GM23248 (cell line): ENCODE data around the gene PTGR3. TPM values are rescaled to one million over a fixed set of nuclear protein-coding genes. Genes with fewer than 3 reads are reported as not detected.

Source experiments
- DNase-seq: peaks from one replicate; pipeline ENCODE4 v3.0.0-alpha.2; 2015
- H2AFZ ChIP-seq: fragments of 200-600 bp; sonication (generic); 2 replicates; pipeline ENCODE4 v1.6.1; 2016; ENCODE audit warnings: antibody characterized with exemption
- H3F3A ChIP-seq: fragments of 200-600 bp; sonication (generic); 2 replicates; pipeline ENCODE4 v1.6.1; 2016; ENCODE audit warnings: mild to moderate bottlenecking, antibody characterized with exemption, mixed run types; ENCODE audit not compliant: insufficient read depth
- H3K27ac ChIP-seq: fragments of 200-600 bp; sonication (generic); 2 replicates; pipeline ENCODE4 v1.5.1; 2016; ENCODE audit warnings: mild to moderate bottlenecking
- H3K27me3 ChIP-seq: fragments of 200-600 bp; sonication (generic); replicated peaks from 2 replicates; pipeline ENCODE4 v1.6.1; 2016; ENCODE audit warnings: mild to moderate bottlenecking; ENCODE audit not compliant: insufficient read depth
- H3K36me3 ChIP-seq: fragments of 200-600 bp; sonication (generic); 2 replicates; pipeline ENCODE4 v1.6.1; 2016; ENCODE audit warnings: low read depth, mild to moderate bottlenecking
- H3K4me1 ChIP-seq: fragments of 200-600 bp; sonication (generic); 2 replicates; pipeline ENCODE4 v1.6.1; 2016; ENCODE audit warnings: mild to moderate bottlenecking; ENCODE audit not compliant: insufficient read depth
- H3K4me2 ChIP-seq: fragments of 200-600 bp; sonication (generic); one replicate; pipeline ENCODE4 v1.6.1; 2016; ENCODE audit warnings: mild to moderate bottlenecking; ENCODE audit not compliant: unreplicated experiment
- H3K4me3 ChIP-seq: fragments of 200-600 bp; sonication (generic); 2 replicates; pipeline ENCODE4 v1.5.1; 2016; ENCODE audit warnings: mild to moderate bottlenecking
- H3K79me2 ChIP-seq: fragments of 200-600 bp; sonication (generic); 2 replicates; pipeline ENCODE4 v1.6.1; 2016; ENCODE audit warnings: mild to moderate bottlenecking; ENCODE audit not compliant: insufficient read depth
- H3K9ac ChIP-seq: fragments of 200-600 bp; sonication (generic); 2 replicates; pipeline ENCODE4 v1.6.1; 2016; ENCODE audit warnings: mild to moderate bottlenecking
- H3K9me2 ChIP-seq: fragments of 200-600 bp; sonication (generic); 2 replicates; pipeline ENCODE4 v1.6.1; 2016; ENCODE audit warnings: mixed run types, mild to moderate bottlenecking, moderate library complexity; ENCODE audit not compliant: insufficient read depth
- H3K9me3 ChIP-seq: fragments of 200-600 bp; sonication (generic); one replicate; pipeline ENCODE4 v1.6.1; 2017; ENCODE audit warnings: low read depth
- H4K20me1 ChIP-seq: fragments of 200-600 bp; sonication (generic); 2 replicates; pipeline ENCODE4 v1.6.0; 2016; ENCODE audit not compliant: insufficient read depth
- EZH2 ChIP-seq: fragments of 200-600 bp; sonication (generic); IDR thresholded peaks from 2 replicates; pipeline ENCODE4 v1.6.1; 2018; ENCODE audit warnings: antibody characterized with exemption, mild to moderate bottlenecking; ENCODE audit not compliant: insufficient read depth, poor library complexity, severe bottlenecking
- EZH2phosphoT487 ChIP-seq: fragments of 200-600 bp; sonication (generic); IDR thresholded peaks from 2 replicates; pipeline ENCODE4 v1.6.1; 2018; ENCODE audit warnings: antibody characterized with exemption, moderate library complexity, mild to moderate bottlenecking, low read depth; ENCODE audit not compliant: insufficient read depth
- WGBS, 2 experiments: methylation state at CpG; one replicate each; pipeline ENCODE4 v1.1.6; 2015 to 2017; ENCODE audit warnings: low lambda C conversion rate in 2 of 2, low coverage in 1 of 2; ENCODE audit errors: missing lambda C conversion rate in 2 of 2; 5-methylcytosine and 5-hydroxymethylcytosine counted together
- in situ Hi-C: fragments of 300-500 bp; cut with MboI; formaldehyde crosslinking; loops from 2 replicates; pipeline ENCODE4 v1.15.0; 2020
- polyA plus RNA-seq: library from polyadenylated mRNA; unstranded; fragments of >200 nt; fragmentation: Nextera tagmentation; extraction: Ambion mirVana; gene quantifications from 2 replicates; pipeline ENCODE4 v1.2.1, GENCODE V29; 2016
- total RNA-seq: library from RNA; depleted of rRNA; stranded (reverse); fragments of >200 nt; shearing (Covaris generic); gene quantifications from 2 replicates; pipeline ENCODE4 v1.2.3, GENCODE V29; 2014

Gene PTGR3
- total and polyA plus RNA-seq, 2 experiments from 2014 or later: 10.2 to 21.3 TPM

GRCh38 chr18:75214766-75215510 is 6.0 kb upstream of the PTGR3 start:
- Histone ChIP-seq H3K4me1 (peaks cover 26% of the 10 kb centered on the region), H3K36me3 (no peaks in the 10 kb centered on the region), H3K9me2 (no peaks in the 10 kb centered on the region), H3K27ac (no peak overlapping the region), H3K4me3 (no peak overlapping the region), H3K27me3 (no peaks in the 10 kb centered on the region), H3K79me2 (peaks cover 80% of the 10 kb centered on the region), H2AFZ (no peak overlapping the region), H3F3A (peaks cover 23% of the 10 kb centered on the region; the same call in 1 of the 2 replicates), H3K9ac (no peak overlapping the region), H4K20me1 (no peaks in the 10 kb centered on the region), H3K9me3 (no peaks in the 10 kb centered on the region), H3K4me2 (no peak overlapping the region)
- no peak for DNase-seq
- no peak for TF ChIP-seq EZH2phosphoT487
- TF ChIP-seq EZH2: no peak
- in situ Hi-C loops: loop anchor here (25.0 kb wide), 1 partner anchor 553 kb away; no protein-coding TSS in a partner anchor
- WGBS, 2 experiments: 93 to 94% methylated on average over 12 of the region's 12 CpGs

GRCh38 chr18:75214332-75214690 is 5.4 kb upstream of the PTGR3 start:
- Histone ChIP-seq H3K4me3 (peak overlapping the region; percentile 75; the same call in 1 of the 2 replicates), H3K9ac (no peak overlapping the region), H3K4me2 (no peak overlapping the region), H3F3A (peaks cover 23% of the 10 kb centered on the region; the same call in 1 of the 2 replicates), H3K4me1 (peaks cover 27% of the 10 kb centered on the region), H3K36me3 (no peaks in the 10 kb centered on the region), H3K27me3 (no peaks in the 10 kb centered on the region), H3K9me2 (no peaks in the 10 kb centered on the region), H3K27ac (no peak overlapping the region; the same call in 1 of the 2 replicates), H3K9me3 (no peaks in the 10 kb centered on the region), H3K79me2 (peaks cover 74% of the 10 kb centered on the region), H4K20me1 (no peaks in the 10 kb centered on the region), H2AFZ (peak overlapping the region; percentile 43)
- WGBS, 2 experiments: 35 to 38% methylated on average over 5 of the region's 5 CpGs
- TF ChIP-seq EZH2phosphoT487: no peak
- no peak for TF ChIP-seq EZH2
- DNase-seq: no peak
- in situ Hi-C loops: loop anchor here (25.0 kb wide), 1 partner anchor 552 kb away; no protein-coding TSS in a partner anchor

DNA sequence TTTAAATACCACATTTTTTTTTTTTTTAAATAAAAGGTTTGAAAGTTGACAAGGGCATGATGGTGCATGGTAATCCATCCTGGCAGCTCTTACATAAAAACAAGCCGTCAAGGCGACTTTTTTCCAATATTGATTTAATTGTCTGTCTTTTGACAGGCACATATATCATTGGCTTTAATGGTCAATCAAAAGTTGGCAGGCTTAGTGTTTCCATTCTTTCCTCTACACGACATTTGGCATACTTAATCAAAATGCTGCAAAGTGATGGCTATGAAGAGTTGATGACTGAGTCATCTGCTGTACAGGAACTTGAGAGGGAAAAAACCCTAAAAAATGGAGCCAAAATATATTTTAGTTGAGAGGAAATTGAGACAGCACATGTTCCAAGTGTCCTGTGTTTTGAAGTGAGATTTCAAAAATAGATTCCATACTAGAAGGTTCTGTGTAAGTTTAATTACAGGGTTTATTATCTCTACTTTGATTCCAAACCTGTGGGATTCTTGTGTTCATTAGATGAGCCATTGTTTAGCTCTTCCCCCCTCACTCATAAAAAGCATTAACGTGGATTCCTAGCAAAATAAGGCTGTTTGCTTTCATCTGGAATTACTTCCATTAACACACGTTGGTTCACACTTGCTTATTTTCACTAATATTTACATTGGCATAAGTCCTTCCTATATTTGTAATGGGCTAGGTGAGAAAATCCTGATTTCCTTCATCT is 4.8 kb upstream of the PTGR3 start:
- Histone ChIP-seq H3F3A (peaks cover 23% of the 10 kb centered on the region; the same call in 1 of the 2 replicates), H3K4me2 (peak overlapping the region; percentile 90), H3K9me2 (no peaks in the 10 kb centered on the region), H3K27ac (no peak overlapping the region; the same call in 1 of the 2 replicates), H3K9ac (no peak overlapping the region), H3K27me3 (no peaks in the 10 kb centered on the region), H3K4me1 (peaks cover 27% of the 10 kb centered on the region), H3K4me3 (peak overlapping the region; percentile 75), H3K9me3 (no peaks in the 10 kb centered on the region), H4K20me1 (no peaks in the 10 kb centered on the region), H3K79me2 (peaks cover 68% of the 10 kb centered on the region), H2AFZ (peak overlapping the region; percentile 43), H3K36me3 (no peaks in the 10 kb centered on the region)
- in situ Hi-C loops: loop anchor here (25.0 kb wide), 1 partner anchor 551 kb away; no protein-coding TSS in a partner anchor
- peak; percentile 51 for DNase-seq
- 4 to 11% methylated on average over 5 of the region's 5 CpGs for WGBS, 2 experiments
- no peak for TF ChIP-seq EZH2
- TF ChIP-seq EZH2phosphoT487: no peak

- TF ChIP-seq EZH2phosphoT487: no peak
- TF ChIP-seq EZH2: no peak
- in situ Hi-C loops: loop anchor here (25.0 kb wide), 1 partner anchor 550 kb away; no protein-coding TSS in a partner anchor
- Histone ChIP-seq H3K9me3 (no peaks in the 10 kb centered on the region), H3K4me1 (peaks cover 27% of the 10 kb centered on the region), H3K4me2 (peak overlapping the region; percentile 90), H3K27me3 (no peaks in the 10 kb centered on the region), H4K20me1 (no peaks in the 10 kb centered on the region), H3K9ac (peak overlapping the region; percentile 66), H3K27ac (no peak overlapping the region; the same call in 1 of the 2 replicates), H3K4me3 (peak overlapping the region; percentile 75), H2AFZ (peak overlapping the region; percentile 76), H3F3A (peaks cover 24% of the 10 kb centered on the region; the same call in 1 of the 2 replicates), H3K36me3 (no peaks in the 10 kb centered on the region), H3K79me2 (peaks cover 64% of the 10 kb centered on the region), H3K9me2 (no peaks in the 10 kb centered on the region)
- DNase-seq: peak; percentile 26
- 3 to 6% methylated on average over 5 of the region's 5 CpGs for WGBS, 2 experiments
Measured at GRCh38 chr18:75212751-75213090, 3.8 kb upstream of the PTGR3 start.
